Activated naive CD4-positive, alpha-beta T cell treated with anti-CD3 and anti-CD28 coated beads for 36 hours (primary cell): Measurements from ENCODE around the gene UBE2E2. TPM values are rescaled to one million over a fixed set of nuclear protein-coding genes. Genes with fewer than 3 reads are reported as not detected.

Source experiments
- CTCF ChIA-PET: fragments of 350-600 bp; sonication (Branson Sonifier 250); formaldehyde crosslinking; loops from one replicate; lab custom pipeline; 2021; ENCODE audit warnings: antibody characterized with exemption; lab: Charles Lee
- DNase-seq: peaks from one replicate; pipeline ENCODE4 v3.0.0-alpha.2; 2020
- H3K27ac Mint-ChIP-seq: one replicate; pipeline ENCODE4 v1.8.0; 2021; ENCODE audit warnings: mild to moderate bottlenecking, mixed read lengths
- H3K27me3 Mint-ChIP-seq: one replicate; pipeline ENCODE4 v1.8.0; 2021; ENCODE audit warnings: low read depth, mixed read lengths
- H3K36me3 Mint-ChIP-seq: one replicate; pipeline ENCODE4 v1.8.0; 2021; ENCODE audit warnings: low read depth, mixed read lengths
- H3K4me1 Mint-ChIP-seq: one replicate; pipeline ENCODE4 v1.8.0; 2021; ENCODE audit warnings: low read depth, mixed read lengths
- H3K4me3 Mint-ChIP-seq: one replicate; pipeline ENCODE4 v1.8.0; 2021; ENCODE audit warnings: mild to moderate bottlenecking, moderate library complexity, mixed read lengths
- H3K9me3 Mint-ChIP-seq: one replicate; pipeline ENCODE4 v1.8.0; 2021; ENCODE audit warnings: mixed read lengths
- intact Hi-C: fragments of 100-400 bp; cut with micrococcal nuclease; formaldehyde crosslinking; loops from one replicate; pipeline ENCODE4 v1.15.1; 2023
- total RNA-seq, 2 experiments: library from RNA; stranded (reverse); gene quantifications; one replicate each; pipeline ENCODE4 v1.2.3, GENCODE V29; 2021

Gene UBE2E2
- total RNA-seq, 2 experiments from 2014 or later: 11.6 to 14.0 TPM

DNA sequence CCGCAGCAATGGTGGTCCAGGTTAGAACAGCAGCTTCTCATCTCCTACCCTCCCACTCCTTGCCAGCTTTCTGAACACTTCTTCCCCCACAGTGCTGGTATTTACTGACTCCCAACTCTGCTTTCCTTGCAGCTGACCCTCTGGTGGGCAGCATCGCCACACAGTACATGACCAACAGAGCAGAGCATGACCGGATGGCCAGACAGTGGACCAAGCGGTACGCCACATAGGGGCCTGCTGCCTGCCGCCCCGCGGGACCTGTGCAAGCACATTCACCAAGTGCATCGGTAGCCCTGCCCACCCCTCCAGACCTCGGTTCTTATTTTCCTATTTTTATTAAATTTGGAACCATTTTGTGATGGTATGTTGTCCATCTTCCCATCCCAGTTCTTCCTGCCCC is 386.5 kb downstream of the UBE2E2 start:
- H3K36me3 Mint-ChIP-seq: peaks cover 1% of the 10 kb centered on the region
- H3K9me3 Mint-ChIP-seq: no peaks in the 10 kb centered on the region
- no peak for DNase-seq
- H3K4me3 Mint-ChIP-seq: no peak overlapping the region
- H3K4me1 Mint-ChIP-seq: no peaks in the 10 kb centered on the region
- no peaks in the 10 kb centered on the region for H3K27me3 Mint-ChIP-seq
- H3K27ac Mint-ChIP-seq: no peak overlapping the region
- CTCF ChIA-PET: no interaction called here
- intact Hi-C loops: no loop called here

DNA sequence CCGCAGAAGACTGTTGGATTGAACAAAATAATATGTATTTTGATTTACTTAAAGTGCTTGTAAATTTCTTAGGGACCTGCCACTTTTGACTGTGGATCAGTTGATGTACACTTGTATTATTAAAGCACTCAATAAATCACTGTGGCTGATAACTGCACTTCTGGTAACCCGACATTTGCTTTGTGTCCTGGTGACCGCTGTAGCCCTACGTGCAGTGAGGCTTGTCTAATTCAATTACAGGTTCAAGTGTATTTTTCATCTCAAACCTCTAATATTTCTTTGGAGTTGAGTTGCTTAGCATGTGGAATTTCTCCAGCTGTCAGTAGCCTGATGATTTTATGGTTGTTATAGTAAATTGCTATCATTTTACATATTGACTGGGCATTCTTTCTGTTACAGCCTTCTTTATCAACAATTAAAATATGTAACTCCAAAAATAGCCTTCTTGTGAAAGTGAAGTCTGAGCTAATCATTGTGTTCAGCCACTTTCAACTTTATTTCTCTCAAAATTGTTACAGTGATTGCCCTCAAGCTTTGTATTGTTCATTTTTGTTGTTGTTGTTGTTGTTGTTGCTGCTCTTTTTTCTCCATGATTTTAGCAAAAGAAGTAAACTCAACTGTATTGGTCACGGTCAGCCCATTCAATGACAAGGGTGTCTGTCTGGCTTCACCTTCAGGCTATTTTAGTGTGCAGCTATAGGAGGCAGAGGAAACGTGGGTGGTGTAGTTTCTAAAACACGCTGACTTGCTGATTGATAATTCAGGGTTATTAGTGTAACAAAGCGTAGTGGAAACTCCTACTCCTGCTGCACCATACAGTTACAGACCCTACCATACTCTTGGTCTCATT is 387.5 kb downstream of the UBE2E2 start:
- Mint-ChIP-seq H3K4me1 (no peaks in the 10 kb centered on the region), H3K36me3 (peaks cover 3% of the 10 kb centered on the region), H3K27ac (no peak overlapping the region), H3K9me3 (no peaks in the 10 kb centered on the region), H3K4me3 (no peak overlapping the region), H3K27me3 (no peaks in the 10 kb centered on the region)
- intact Hi-C loops: no loop called here
- DNase-seq: no peak
- CTCF ChIA-PET: no interaction called here

DNA sequence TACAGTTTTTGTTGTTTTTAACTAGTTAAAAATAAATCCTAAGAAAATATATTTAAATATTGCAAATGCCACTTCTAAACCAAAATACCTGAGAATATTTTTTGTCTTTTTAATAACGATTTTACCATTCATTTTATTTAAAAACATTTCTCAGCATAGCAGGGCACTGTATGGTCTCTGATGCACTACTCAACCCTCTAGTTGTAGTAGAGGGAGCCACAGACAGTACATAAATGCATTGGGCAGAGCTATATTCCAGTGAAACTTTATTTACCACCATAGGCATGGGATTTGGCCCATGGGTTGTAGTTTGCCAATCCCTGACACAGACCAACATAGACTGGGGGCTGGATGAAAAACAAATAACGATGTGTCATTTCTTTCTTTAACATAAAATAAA is 388.2 kb downstream of the UBE2E2 start:
- intact Hi-C loops: no loop called here
- no peak overlapping the region for H3K27ac Mint-ChIP-seq
- peaks cover 5% of the 10 kb centered on the region for H3K36me3 Mint-ChIP-seq

DNA sequence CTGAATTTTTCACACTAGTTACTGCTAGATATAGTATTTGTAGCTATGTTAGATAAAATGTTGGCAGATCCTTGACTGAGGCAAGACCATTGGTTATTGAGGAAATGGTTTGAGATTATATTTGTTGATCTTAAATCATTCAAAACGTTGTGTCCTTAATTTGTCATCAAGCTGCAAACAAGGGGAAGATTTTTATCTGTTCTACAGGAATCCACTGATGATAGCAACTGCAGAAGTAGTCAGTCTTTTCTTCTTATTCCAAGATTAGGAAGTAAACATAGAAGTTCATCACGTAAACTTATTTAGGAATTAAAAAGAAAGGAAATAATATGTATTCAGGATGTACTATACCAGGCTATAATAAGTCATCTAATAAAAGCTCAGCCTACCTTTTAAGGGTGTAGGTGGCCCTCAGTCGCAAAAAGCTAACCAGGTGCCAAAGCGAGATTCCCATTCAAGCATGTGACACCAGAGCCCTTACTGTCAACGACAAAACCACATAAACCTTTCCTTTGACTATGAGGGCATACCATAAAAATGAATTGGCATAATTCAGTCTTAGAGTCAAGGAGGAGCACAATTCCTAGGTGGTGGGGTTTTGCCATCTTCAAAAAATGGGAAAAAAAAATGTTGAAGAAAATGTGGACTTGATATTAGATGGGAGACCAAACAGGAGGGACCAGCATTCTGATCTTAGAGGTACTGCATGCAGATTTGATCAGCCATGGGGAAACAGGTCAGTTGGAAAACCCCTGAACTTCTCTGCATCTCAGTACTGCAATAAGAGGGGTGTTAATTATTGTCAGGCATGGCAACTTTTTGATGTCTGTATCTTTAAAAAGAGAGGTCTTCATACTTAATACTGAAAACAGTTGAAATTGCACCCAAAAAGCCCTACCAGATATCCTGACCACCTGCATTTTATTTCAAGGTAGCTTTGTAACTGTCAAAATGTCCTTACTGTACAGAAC is 390.1 kb downstream of the UBE2E2 start:
- peaks cover 9% of the 10 kb centered on the region for H3K36me3 Mint-ChIP-seq

More for the DNA sequence above, 388.2 kb downstream of the UBE2E2 start:
- Mint-ChIP-seq H3K9me3 (no peaks in the 10 kb centered on the region), H3K4me3 (no peak overlapping the region), H3K4me1 (no peaks in the 10 kb centered on the region), H3K27me3 (no peaks in the 10 kb centered on the region)
- CTCF ChIA-PET: no interaction called here
- DNase-seq: no peak

DNA sequence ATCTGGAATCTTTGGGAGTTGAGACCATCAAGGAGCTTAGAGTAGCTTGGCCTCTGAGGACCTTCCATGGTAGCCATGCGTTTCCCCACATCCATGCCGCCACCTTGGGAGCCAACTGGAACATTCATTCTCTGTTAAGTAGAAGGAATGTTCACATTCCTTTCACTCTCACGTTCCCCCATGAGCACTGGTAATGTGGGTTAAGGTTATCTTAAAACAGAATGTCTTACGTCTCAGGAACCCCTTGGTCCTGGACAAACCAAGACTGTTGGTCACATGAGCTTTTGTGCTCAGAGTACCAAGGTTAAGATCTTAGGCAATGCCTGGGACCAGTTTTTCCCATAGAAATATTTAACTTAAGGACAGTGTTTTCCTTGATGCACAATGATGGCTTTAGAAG is 390.9 kb downstream of the UBE2E2 start:
- DNase-seq: no peak
- Mint-ChIP-seq H3K27ac (no peak overlapping the region), H3K36me3 (peaks cover 9% of the 10 kb centered on the region), H3K9me3 (peaks cover 3% of the 10 kb centered on the region), H3K4me1 (no peaks in the 10 kb centered on the region), H3K4me3 (no peak overlapping the region), H3K27me3 (no peaks in the 10 kb centered on the region)
- CTCF ChIA-PET: no interaction called here
- intact Hi-C loops: no loop called here

More for the DNA sequence above, 390.1 kb downstream of the UBE2E2 start:
- Mint-ChIP-seq H3K27ac (no peak overlapping the region), H3K9me3 (peaks cover 3% of the 10 kb centered on the region), H3K27me3 (no peaks in the 10 kb centered on the region), H3K4me3 (no peak overlapping the region), H3K4me1 (no peaks in the 10 kb centered on the region)
- DNase-seq: no peak
- intact Hi-C loops: no loop called here
- CTCF ChIA-PET: no interaction called here

DNA sequence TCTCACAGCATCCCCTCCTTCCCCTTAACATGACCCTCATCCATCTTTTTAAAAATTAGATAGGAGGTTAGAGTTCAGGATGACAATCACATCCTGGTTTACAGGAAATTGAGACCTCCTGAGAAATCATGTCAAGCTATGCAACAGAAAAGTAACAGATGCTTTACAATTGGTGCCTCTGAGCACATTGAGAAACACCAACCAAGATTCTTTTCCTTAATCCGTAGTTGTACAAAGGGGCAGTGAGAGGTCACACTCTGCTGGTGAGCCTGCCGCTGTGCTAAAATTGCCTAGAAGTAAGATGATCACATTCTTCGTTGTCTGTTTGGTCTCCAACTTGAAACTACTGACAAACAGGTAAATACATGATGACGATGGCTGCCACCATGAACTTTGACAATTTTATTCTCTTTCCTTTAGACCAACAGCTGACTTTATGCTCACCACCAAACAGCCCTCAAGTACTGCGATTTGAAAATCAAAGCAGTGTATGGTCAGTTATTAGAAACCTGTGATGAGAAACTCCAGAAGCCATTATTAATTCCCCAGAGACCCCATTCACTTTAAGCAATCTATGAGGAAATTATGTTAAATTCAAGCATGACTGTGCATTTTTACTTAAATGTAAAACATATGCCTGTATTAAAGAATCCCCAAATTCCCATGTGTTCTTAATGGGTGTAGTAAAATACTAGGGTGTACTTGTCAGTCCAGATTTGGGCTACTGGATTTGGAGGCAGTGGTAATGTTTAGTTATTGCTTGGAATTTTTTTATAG is 392.0 kb downstream of the UBE2E2 start:
- CTCF ChIA-PET: no interaction called here
- intact Hi-C loops: no loop called here
- no peak for DNase-seq
- no peaks in the 10 kb centered on the region for H3K4me1 Mint-ChIP-seq
- H3K27ac Mint-ChIP-seq: no peak overlapping the region
- peaks cover 3% of the 10 kb centered on the region for H3K9me3 Mint-ChIP-seq
- H3K27me3 Mint-ChIP-seq: no peaks in the 10 kb centered on the region
- no peak overlapping the region for H3K4me3 Mint-ChIP-seq
- peaks cover 9% of the 10 kb centered on the region for H3K36me3 Mint-ChIP-seq

DNA sequence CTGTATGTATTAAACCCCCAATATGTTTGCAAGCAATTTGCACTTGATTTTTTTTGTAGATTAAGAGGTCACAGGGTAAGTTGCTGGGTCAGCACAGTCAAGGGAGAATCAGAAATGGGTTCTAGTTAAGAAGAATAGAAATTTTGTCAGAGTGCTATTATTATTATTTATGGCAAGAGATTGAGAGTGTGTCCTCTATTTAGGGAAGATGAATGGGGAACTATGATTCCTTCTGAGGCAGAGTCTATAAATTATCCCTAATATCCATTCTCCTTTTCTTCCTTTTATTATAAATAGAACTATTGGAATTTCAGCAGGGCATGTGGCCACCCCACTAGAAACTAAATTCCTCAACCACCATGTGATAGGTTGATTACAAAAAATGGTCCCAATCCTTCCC is 392.7 kb downstream of the UBE2E2 start:
- H3K27ac Mint-ChIP-seq: no peak overlapping the region
- no peak overlapping the region for H3K4me3 Mint-ChIP-seq
- CTCF ChIA-PET: no interaction called here
- no peaks in the 10 kb centered on the region for H3K4me1 Mint-ChIP-seq
- peaks cover 9% of the 10 kb centered on the region for H3K36me3 Mint-ChIP-seq
- no peaks in the 10 kb centered on the region for H3K27me3 Mint-ChIP-seq
- peaks cover 3% of the 10 kb centered on the region for H3K9me3 Mint-ChIP-seq
- no peak for DNase-seq
- intact Hi-C loops: no loop called here

DNA sequence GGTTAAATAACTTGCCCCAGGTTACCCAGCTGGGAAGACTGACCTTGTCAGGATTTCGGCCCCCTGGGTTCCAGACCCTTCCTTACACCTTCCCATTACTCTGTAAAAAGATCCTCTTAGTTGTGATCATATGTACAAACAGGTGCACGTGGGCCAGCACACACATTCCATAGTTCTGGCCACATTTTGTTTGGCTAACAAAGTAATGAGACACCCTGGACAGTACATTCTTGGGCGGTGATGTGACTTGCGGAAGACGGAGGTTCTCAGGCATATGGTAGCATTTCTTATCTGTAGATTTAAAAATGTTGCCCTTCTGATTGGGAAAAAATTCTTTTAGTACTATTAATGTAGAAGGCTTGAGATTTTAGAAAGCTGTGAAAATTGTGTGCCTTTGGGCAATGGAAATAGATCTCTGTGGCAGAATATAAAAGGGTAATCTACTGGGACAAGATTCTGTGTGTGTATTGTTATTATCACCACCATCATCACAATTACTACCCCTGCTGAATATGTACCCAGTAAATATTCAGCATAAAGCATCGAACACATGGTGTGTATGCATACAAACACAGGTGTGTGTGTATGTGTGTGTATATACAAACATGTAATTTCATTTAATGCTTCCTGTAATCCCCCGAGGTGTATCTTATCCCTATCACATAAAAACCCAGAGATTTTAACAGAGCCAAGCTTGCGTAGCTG is 397.2 kb downstream of the UBE2E2 start:
- Mint-ChIP-seq H3K36me3 (peaks cover 7% of the 10 kb centered on the region), H3K9me3 (peaks cover 3% of the 10 kb centered on the region), H3K27ac (no peak overlapping the region), H3K27me3 (no peaks in the 10 kb centered on the region), H3K4me1 (no peaks in the 10 kb centered on the region), H3K4me3 (no peak overlapping the region)
- intact Hi-C loops: no loop called here
- CTCF ChIA-PET: no interaction called here
- no peak for DNase-seq

DNA sequence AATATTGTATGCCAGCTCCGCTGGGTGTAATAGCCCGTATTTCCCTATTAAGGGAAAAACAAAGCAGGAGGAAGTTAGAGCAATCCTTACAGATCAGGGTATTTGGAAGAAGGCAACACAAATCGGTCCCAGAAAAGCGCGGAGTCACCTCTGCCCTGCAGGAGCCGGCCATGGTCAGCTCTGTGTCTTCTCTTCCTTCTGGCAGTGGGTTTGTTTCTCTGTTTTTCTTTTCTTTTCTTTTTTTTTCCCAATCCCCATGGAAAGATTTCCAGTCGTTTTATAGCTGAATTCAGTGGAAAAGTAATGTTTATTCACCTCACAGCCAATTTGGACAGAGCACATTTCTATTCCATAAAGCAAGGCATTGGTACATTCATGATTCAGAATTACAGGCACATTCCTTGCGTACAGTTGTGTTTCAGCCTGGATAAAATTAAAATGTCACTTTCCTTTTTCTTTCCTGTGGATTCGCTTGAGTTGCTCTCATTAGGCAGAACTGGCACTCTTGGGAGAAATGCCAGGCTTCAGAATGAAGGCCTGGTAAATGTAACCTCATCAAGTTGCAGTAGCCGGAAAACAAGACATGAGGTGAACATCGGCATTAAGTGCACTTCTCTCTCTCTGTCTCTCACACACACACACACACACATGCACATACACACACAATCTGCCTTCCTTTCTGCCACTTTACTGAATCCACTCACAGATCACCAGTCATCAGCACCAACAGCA is 398.1 kb downstream of the UBE2E2 start:
- no peak for DNase-seq
- Mint-ChIP-seq H3K36me3 (peaks cover 5% of the 10 kb centered on the region), H3K9me3 (peaks cover 3% of the 10 kb centered on the region), H3K27me3 (no peaks in the 10 kb centered on the region), H3K27ac (no peak overlapping the region), H3K4me1 (no peaks in the 10 kb centered on the region), H3K4me3 (no peak overlapping the region)
- intact Hi-C loops: no loop called here
- CTCF ChIA-PET: no interaction called here

DNA sequence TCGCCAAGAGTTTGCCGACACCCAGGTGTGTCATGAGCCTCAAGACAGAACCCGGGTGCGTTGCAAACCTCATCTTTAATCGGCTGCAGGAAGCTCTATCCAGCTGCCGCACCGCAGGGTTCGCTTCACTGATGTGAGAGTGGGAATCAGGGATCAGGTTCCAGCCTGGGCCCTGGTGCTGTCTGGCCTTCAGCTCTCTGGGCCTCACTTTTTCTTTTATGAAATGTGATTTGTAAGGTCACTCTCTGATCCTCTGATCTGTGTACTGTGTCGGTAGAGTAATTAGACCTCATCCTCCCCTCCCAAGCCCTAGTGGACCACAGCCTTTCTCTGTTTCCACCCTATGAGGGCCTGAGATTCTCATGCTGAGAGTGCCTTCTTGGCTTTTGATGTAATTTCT is 399.8 kb downstream of the UBE2E2 start:
- intact Hi-C loops: no loop called here
- Mint-ChIP-seq H3K36me3 (no peaks in the 10 kb centered on the region), H3K9me3 (no peaks in the 10 kb centered on the region), H3K27me3 (no peaks in the 10 kb centered on the region), H3K4me1 (no peaks in the 10 kb centered on the region), H3K4me3 (no peak overlapping the region), H3K27ac (no peak overlapping the region)
- CTCF ChIA-PET: no interaction called here
- no peak for DNase-seq

DNA sequence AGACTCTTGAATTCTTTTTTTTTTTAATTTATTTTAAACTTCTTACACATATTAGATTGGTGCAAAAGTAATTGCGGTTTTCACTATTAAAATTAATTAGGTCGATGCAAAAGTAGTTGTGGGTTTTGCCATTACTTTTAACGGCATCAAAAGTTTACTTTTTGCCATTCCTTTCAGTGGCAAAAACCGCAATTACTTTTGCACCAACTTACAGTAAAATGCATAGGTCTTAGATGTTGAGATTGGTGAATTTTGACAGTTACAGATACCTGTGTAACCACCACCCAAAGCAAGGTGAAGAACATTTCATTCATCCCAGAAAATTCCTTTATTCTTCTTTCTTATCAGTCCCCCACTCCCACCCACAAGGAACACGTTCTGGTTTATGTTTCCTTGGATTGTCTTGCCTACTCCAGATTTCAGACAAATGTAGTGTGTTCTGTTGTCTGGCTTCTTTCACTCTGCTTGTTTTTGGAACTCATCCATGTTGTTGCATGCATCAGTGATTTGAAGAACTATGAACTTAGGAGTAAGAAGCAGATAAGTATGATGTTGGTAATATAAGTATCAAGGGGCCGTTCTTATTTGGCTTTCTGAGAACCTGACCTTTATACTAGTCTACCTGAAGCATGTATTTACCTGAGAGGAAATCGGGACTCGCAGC is 404.2 kb downstream of the UBE2E2 start:
- Mint-ChIP-seq H3K9me3 (no peaks in the 10 kb centered on the region), H3K4me1 (no peaks in the 10 kb centered on the region), H3K27me3 (no peaks in the 10 kb centered on the region), H3K4me3 (no peak overlapping the region), H3K36me3 (no peaks in the 10 kb centered on the region), H3K27ac (no peak overlapping the region)
- CTCF ChIA-PET: no interaction called here
- intact Hi-C loops: no loop called here
- no peak for DNase-seq
